Measurements from ENCODE around the gene BMI1.
"Not testable (repeated sequence)": the region's sequence is repeated elsewhere in the genome, so short reads cannot be mapped to it uniquely, and the experiment has no call there.

Gene BMI1

DNA sequence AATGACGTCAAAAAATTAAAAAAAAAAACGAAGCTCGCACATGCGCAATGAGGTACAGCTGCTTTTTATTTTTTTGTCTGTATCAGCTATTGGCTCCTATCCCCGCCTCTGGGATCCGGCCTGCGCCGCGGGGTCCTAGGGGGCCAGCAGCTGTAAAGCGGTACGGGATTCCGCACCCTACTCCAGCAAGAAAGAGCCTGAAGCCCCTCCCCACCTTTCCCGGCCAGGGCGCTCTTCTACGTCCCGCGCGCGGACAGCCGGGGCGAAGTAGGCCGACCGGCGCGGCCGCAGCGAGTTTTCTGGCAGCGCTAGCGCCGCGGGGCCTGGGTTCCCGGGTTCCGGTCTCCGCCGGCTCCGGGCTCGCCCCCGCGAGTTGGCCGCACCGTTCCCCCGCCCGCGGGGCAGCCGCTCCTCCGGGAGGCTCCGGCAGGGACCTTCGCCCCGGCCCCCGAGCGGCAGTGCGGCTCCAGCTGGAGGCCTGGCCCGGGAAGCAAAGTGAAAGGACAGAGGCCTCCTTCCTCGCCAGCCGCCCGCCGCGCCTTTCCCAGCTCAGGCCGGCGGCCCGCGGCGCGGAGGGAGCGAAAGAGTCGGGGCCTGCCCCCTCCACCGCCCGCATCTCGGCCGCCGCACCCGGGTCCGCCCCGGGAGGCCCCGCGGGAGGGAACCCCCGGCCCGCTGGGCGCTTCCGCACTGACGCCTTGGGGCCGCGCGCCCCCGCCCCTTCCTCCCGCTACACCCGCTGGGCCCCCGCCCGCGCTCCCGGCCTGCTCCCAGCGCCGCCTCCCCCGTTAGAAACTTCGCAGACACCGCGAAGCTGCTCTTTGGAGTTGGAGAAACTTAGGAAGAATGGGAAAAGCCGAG is 19.7 kb downstream of the BMI1 start:
- peak; percentile 48 to 66 for DNase-seq

DNA sequence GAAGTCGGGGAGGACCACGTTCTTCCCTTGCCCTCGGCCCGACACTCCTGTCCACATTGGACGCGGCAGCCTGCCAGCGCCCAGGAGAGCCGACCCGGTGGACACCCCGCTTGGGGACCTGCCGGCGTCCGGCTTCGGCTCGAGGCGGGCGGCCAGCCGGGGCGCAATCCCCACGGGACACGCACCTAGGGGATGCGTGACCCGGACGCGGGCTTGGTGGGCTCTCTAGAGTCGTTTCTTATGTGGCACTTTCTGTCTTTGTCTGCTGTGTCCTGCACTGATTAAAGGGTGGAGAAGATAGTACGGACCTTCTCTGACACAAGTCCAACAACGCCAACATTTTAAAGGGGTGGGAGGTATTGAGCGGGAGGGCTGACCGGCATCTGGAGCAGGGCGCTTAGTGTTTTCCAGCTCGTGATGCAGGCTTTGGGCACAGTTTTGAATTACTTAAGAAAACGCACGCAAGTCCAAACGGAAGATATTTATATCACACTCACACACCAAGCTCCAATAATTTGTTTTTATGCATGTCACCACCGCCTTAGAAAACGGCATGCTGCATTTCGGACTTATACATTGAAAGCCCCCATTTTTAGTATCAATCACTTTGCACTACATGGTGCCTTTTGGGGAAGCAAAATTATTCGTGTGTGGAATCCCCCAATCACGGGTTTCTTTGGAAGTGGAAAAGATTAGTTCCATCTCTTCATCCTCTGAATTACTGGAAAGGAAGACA is 20.5 kb downstream of the BMI1 start:
- peak in 1 of 2 experiments; percentile 55 for DNase-seq

DNA sequence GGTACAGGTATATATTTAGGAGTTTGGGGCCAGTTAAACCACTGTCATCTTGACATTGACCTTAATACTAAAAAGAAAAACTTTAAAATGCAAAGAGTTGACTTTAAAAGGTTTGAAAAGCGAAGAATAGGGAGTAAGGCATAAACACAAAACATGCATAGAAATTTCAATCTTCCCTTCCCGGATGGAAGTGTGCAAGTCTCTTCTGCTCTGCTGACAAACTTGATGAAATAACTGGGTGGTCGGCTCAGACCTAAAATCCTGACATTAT is 21.0 kb downstream of the BMI1 start:
- DNase-seq, result no peak

DNA sequence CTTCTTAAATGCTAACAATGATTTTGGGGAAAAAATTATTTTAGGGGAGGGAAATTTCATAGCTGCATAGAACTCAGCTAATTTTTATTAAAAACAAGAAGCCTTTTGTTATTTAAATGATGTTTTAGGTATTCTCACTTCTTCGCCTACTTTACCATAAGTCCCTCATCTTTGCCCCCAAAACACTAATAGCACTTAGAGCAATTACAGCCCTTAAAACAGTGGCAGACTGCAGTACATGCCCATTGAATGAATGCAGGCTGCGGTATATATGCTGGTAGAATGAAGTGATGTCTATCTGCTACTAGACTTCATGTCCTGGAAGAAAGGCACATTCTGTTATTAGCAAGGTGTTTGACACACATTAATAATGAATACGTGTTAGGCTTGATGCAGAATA is 21.5 kb downstream of the BMI1 start:
- no peak for DNase-seq

DNA sequence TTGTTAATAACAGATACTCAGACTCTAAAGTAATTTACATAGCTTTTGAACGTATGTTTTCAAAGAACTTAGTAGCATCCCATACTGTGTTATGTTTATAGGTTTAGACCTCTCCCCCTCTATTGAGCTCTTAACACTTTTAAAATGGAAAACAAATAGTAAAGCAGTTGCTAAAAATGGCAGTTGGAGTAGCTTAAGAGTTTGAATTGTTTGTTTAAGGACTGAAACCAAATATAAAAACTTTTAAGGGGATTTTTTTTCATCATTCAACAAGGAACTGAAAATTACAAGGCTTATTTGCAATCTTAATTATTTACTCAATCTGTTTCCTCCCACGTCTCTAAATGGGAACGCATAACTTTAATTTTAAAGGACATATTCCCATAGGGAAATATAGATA is 22.8 kb downstream of the BMI1 start:
- no peak for DNase-seq

DNA sequence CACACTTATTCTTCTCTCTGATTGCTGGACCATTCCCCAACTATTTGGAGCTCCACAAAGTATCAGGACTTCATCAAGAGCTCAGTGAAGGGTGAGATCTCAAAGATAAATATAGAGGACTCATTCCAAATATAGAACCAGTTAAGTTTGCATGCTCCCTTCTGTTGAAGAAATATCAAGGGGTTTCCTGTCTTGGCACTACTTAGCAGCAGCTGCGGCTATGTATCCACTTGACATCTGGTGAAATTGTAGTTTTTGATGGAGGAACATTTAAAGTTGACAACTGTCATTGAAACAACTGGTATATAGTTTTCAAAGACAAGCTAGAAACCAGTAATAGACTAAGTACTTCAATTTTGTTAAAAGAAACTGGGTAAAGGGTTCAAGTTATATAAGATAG is 23.4 kb downstream of the BMI1 start:
- no peak for DNase-seq

DNA sequence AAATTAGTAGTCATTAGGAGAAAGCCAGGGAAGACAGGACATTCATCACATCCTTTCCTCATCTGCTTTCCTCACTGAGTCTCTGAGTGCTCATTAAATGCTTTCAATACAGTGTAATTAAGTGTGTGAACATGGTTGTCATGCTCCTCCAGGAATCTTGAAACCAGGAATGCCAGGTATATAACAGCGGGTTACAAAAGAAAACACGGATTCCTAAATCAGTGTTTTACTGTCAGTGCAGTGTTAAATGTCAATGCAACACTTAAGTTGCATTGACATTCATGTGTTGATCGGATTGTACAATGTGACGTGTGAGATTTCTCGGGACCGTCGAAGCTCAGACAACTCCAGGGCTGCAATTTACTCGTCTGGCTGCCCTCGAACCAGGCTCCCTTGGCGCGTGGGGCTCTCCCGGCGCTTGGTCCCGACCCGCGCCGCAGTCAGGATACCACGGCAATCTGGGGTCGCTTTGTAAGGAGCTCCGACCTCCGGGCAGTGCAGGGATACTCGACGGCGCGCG is 23.9 kb downstream of the BMI1 start:
- DNase-seq, result no peak

DNA sequence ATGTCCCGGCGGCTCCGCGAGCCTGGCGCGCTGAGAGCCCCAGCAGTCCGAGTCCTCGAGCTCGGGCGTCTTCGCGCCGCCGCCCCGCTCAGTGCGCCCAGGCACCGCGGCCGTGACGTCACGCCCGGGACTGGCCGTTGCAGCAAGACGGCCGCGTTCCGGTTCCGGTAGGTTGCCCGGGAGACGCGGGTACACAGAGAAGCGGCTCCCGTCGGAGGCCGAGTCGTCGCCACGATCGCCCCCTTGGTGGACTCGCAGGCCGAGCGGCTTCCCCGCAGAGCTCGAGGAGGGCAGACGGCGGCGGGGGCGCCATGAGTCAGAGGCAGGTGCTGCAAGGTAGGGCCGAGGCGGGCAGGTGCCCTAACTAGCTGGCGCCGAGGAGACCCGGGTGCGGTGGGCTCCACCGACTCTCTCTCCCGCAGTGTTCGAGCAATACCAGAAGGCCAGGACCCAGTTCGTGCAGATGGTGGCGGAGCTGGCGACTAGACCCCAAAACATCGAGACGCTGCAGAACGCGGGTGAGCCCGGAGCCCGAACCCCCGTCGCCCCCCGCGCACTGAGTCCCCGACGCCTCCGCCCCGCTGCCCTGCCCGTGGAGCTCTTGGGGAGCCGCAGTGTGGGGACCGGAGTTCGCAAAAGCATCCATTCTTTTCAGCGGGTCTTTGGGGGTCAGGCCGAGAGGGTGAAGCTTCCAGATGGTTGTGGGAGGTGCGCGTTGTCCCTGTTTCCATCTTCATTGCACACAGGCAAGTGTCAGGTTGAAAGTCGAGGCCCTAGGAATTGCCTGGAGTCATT is 24.6 kb downstream of the BMI1 start, which contains the start of gene SPAG6:
SPAG6 (plus strand) TSS at position 196 of the 795 bp plus-strand sequence; CDS start at position 312, 116 bp downstream.
- DNase-seq, result no peak

DNA sequence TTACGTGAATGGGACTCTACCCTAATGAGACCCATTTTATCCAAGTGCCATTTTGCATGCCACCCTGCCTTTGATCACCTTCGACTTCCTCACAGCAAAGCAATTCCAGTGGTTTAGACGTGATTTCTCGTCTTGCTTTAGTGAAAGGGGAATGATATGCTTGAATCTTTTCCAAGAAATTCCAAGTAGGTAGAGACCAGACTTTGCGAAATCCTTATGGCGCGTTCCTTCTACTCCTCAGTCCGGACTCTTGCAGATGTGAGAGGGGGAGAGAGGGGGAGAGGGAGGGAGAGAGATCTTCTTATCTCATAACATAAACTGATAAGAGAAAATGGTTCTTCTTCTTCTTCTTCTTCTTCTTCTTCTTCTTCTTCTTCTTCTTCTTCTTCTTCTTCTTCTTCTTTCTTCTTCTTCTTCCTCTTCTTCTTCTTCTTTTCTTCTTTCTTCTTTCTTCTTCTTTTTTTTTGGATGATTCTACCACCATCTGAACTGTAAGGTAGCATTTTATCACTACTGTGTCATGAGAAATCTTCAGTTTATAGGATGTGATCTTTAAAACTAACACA is 25.3 kb downstream of the BMI1 start:
- no peak for DNase-seq

DNA sequence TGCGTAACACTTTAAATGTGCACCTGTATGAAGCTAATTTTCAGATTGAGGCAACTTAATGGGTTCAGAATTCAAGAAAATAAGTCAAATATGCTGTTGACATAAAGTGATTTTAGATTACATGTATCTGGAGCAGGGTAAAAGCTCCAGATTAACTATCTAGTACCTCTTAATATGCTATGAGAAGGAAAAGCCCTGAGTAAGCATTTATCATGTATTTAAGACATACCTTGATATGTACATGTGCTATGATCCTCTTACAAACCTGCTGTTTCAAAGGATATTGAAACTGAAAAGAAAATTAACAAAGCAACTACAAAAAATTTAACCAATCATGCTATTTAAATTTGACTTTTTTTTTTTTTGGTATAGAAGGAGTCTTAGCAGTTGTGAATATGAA is 28.9 kb downstream of the BMI1 start:
- DNase-seq, result no peak

DNA sequence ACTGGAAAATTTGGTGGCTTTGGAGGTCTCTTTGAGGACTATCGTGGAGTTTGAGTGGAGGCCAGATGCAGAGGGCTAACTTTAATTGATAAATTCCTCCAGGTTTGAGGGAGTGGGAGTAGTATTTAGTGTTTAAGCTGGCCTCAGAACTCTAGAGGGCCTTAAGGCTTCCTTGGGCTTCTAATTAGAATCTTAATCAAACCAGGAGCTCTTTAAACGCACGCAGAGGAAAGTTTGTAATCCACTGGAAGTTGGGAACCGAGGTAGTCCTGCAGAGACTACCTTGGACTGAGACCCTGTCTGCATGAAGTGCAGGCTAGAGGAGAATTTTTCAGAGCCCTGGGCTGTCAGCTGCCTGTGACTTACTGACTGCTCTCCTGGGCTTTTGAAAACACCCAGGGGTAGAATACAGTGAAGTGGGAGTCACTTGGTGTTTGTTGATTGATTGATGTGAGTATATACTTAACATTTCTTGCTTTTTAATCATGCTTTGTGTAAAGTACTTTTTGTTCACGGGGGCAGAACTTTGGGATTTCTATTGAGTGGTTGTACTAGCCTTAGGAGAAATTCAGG is 30.3 kb downstream of the BMI1 start:
- DNase-seq, result no peak

DNA sequence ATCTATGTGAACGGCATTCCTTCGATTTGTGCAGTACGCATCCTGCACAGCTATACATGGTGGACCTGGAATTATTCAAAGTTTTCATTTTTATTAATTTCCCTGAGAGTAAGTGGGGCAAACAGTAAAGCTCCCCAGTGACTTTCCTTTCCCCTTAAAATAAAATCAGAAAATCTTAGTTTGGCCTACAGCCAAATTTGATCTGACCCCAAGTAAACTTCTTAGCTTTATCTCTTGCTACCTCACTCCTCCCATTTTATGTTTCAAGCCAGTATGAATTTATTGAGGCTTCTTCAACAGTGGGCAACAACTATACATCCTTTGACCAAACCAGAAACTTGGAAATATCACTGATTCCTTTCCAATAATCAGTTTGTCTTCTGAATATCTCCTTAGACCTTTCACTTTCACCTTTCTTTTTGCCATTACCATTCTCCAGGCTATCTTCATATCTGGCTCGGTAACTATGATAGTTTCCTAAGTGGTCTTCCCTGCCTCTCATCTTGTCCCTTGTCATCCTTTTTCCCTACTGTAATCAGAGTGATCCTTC is 35.5 kb downstream of the BMI1 start:
- no peak for DNase-seq

DNA sequence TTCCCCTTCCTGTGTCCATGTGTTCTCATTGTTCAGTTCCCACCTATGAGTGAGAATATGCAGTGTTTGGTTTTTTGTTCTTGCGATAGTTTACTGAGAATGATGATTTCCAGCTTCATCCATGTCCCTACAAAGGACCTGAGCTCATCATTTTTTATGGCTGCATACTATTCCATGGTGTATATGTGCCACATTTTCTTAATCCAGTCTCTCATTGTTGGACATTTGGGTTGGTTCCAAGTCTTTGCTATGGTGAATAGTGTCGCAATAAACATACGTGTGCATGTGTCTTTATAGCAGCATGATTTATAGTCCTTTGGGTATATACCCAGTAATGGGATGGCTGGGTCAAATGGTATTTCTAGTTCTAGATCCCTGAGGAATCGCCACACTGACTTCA is 36.9 kb downstream of the BMI1 start:
- DNase-seq, result not testable (repeated sequence)

DNA sequence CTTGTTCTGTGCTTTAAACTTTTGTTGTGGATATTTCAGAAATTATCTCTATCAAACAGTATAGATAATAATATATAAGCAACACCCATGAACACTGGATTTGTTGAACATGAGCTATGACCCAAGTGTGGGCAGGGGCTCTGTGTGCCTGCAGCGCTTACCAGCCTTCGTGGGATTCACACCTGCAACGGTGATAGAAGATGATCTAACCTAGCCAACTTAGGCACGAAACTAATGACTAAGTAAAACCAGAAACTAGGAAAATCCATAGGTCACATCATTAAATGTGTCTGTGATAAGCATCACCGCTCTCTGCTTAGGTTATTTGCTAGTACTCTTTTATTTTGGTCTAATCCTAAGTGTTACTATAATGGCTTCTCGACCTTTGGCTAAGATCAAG is 42.4 kb downstream of the BMI1 start:
- DNase-seq, result no peak

DNA sequence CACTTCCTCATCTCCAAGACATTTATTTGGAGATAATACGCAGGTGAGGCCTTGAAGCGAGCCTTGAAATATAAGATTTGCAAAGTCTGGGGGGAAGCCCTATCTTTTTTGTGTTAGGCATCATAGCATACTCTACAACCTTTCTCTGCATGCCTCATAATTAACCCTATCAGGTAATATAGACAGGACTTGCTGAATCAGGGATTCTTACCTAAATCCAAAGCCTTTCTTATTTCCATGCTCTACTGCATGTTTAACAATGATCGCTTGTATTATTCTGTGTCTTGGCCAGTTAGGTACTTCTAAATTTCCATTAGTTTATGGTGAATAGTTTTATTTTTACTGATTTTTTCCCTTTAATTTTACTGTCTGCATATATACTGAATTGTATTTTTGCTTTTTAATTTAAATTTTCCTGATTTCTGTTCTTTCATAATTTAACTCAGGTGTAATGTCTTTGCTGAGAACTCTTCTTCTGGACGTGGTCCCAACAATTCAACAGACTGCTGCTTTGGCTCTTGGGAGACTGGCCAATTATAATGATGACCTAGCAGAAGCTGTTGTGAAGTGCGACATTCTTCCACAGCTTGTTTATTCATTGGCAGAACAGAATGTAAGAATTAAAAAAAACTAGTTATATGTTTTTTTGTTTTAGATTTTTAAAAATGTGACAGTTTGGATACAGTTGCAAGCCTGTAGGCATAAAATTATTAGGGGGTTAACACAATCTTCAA is 43.7 kb downstream of the BMI1 start:
- DNase-seq, result no peak

DNA sequence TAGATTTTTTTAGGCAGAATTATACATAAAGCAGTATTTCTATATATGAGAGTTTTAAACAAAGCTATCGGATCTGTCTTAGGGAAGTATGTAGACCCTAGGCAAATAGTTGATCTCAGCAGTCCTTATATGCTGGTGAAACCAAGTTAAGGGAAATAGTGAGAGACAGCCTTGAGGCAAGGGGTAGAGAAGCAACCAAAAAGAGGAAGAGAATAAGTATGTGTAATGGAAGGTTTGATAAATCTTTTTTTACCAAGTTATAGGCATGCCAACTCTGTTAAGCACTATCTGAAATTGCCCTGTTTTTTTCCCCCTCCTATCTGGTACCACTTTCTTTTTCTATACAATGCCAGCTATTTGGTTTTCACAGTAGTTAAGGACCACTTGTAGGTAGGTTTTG is 44.3 kb downstream of the BMI1 start:
- peak; percentile 64 to 67 for DNase-seq

DNA sequence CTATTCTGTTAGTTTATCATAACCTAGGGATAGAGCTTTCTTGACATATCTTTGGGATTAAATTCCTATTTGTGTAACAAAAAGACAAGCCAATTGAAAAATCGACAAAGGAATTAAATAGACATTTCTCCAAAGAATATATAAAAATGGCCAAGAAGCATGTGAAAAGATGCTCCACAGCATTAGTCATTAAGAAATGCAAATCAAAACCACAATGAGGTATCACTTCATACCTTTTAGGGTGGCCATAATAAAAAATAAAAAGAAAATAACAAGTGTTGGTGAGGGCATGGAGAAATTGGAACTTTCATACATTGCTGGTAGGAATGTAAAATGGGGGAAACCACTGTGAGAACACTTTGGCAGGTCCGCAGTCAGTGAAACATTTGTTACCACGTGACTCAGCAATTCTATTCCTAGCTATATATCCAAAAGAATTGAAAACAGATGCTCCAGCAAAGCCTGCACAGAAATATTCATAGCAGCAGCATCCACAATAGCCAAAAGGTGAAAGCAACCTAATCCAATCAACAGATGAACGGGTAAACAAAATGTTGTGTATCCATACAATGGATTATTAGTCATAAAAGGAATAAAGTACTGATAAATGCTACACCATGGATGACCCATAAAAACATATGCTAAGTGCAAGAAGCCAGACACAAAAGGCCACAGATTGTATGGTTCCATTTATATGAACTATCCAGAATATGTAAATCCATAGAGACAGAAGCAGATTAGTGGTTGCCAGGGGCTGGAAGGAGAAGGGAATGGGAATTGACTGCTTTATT is 44.9 kb downstream of the BMI1 start:
- DNase-seq, result no peak

DNA sequence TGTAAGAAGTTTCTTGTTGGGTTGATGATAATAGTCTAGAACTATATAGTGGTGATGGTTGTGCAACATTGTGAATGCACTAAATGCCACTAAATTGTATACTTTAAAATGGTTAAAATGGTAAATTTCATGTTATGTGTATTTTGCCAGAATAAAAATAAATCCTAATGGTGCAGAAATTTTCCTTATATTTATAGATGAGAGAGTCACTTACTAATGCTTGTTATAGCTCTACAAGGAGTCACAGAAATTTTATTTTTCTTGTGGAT is 45.5 kb downstream of the BMI1 start:
- no peak for DNase-seq

DNA sequence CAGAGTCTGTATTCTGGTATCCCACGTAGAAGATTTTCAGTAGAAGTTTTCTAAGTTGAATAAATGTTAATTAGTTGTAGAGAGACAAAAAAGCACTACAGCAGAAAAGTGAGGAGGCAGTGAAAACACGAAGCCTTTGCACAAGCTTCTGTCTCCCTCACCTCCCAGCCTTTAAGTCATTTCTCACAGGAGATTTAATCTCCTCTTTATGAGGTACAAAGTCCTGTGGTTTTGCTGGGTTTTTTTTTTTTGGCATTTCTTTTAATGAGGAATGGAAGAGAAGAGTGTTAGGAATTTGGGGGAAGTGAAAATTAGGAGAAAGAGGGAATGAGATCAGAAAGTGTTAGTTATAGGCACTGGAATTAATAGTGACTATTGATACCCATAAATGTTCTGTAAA is 45.9 kb downstream of the BMI1 start:
- no peak for DNase-seq

DNA sequence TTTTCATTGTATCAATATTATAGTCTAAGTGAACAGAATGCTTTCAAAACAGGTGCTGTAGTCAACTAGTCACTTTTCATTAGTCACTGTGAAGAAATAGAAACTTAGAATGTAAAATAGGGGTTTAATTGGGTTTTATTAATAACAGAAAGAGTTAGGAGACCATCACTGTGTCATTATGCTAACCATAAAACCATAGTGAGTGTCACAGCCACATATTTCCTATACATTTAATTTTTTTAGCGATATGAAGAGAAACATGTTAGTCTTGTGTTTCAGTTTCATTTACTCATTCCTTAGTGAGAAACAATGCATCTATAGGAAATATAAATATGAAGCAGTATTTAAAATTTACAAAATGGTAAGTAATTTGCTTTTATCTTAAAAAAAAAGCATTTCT is 46.6 kb downstream of the BMI1 start:
- no peak for DNase-seq

DNA sequence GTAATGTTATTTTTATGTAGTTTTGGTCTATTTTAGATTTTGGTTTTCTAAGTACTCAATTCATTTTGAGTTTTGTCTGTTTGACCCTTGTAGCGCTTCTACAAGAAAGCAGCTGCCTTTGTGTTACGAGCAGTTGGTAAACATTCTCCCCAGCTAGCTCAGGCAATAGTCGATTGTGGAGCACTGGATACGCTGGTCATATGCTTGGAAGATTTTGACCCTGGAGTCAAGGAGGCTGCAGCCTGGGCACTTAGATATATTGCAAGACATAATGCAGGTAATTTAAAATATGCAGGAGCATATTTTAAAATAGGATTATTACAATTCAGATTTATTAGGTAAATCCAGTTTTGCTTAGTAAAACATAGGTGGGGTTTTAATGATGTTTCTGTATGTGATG is 47.5 kb downstream of the BMI1 start:
- DNase-seq, result no peak
